HS-5 (cell line): ENCODE data around the gene KLRG1.

Source experiments
- DNase-seq: peaks from one replicate; pipeline ENCODE4 v3.0.0-alpha.2; 2012; ENCODE audit warnings: low read depth

KLRG1 gene

DNA sequence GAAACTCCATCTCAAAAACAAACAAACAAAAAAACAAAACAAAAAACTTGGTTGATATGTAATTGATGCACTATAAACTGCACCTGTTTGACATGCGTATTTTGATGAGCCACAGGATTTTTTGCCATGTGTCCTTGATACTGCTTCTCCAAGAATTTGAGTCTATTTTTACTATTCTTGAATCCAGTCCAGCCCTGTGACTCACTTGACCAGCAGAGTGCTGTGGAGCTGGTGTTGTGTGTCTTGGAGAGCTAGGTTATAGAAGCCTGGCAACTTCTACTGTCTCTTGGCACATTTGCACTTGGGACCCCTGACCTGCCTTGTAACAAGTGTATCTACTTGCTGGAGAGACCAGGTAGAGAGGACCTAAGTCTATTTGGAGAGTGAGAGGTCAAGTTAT lies 52.0 kb downstream of the KLRG1 start:
- no peak for DNase-seq

DNA sequence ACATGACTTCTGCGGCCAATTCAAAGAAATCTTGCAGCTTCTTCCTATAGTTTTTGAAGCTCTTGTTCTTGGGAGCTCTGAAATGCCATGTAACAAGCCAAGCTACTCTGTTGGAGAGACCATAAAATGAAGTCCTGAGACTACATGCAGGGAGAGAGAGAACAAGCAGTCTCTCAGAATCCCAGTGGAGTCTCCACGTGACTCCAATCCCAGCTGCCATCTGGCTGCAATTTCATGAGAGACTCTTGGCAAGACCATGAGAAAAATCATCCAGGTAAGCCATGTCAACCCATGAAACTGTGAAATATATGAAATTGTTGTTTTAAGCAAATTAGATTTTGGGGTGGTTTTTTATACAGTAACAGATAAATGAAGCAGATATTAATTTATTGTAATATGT lies 54.4 kb downstream of the KLRG1 start:
- no peak for DNase-seq

DNA sequence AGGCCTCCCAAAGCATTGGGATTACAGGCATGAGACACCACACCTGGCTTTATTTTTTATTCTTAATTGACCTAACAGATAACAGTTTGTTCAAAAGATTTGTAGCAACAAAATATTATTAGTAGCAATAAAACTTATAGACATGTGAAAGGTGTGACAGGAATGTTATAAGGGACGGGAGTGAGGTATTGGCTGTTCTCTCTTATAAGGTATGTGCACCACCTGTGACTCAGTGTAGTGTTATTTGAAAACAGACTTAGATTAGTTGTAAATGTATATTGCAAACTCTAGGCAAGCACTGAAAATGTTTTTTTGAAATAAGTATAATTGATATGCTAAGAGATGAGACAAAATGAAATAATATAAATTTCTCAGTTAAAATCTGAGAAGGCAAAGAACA lies 57.8 kb downstream of the KLRG1 start:
- DNase-seq, result no peak

DNA sequence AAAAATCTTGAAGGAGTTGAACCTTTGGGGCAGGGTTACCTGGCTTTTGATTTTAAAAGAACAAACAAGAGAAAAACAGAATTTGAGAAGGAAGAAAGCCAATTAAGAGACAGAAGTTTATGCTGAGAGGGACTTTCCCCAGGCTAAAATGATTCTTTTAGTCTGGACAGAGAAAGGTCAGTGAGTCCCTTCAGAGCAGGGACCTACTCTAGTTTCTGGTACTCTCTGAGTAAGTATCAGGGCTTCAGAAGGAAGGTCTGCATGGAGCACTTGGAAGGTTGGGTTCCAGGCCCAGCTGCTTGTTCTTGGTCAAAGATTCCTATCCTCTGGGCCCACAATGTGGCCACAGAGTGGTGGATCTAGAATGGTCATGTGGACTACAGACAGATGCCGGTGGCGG lies 59.6 kb downstream of the KLRG1 start:
- DNase-seq, result no peak

DNA sequence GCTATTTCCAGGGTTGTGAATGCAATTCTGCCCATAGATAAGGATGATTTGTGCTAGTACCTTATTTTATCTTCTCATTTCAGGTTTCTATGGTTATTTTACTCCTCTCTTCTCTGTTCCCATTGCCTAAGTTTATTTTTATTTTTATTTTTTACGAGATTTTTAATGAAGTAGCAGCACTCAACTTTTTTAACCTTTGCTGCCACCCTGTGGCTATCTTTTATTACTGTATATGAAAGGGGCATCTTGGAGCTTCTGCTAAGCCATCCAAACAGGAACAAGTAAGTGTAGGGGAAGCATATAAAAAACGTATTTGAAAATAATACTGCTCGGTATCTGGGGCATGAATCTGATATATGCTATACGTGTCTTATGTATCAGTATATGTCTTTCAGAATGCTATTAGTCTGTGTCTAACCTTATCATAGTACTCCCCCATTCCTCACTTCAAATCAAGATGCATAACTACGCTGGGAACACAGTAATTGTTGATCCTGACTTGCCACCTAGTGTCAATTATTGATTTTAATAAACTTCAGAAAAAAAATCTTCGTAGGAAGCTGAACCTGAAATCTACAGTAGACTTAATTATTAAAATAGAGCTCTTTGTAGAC lies 60.3 kb downstream of the KLRG1 start:
- peak; percentile 23 for DNase-seq

DNA sequence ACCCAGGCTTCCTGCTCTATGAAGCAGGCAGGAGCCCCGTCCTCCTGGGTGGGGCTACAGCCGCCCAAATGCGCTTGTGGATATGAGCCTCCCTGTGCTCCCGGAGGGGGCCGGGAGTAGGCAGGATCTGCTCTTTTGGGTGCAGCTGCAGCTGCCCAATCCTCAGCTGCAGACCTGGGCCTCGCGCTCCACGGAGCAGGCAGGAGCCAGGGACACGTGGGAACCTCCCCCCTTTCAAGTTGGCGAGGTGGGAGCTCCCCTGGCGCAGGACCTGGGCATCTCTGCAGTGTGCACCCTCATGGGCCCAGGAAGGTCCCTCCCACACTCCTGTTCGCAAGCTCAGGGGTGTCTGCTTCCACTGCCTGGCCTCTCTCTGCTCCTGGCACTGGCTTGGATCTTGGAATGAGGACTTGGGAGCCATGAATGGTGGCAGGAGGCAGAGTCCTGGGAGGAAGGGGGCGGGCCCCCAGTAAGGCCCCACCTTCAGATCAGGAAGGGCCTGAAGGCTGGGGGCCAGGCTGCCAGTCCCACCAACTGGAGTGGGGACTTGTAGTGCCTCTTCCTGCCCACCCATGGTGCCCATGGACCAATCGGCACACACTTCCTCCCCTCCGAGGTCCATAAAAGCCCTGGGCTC lies 61.3 kb downstream of the KLRG1 start:
- DNase-seq, result no peak

DNA sequence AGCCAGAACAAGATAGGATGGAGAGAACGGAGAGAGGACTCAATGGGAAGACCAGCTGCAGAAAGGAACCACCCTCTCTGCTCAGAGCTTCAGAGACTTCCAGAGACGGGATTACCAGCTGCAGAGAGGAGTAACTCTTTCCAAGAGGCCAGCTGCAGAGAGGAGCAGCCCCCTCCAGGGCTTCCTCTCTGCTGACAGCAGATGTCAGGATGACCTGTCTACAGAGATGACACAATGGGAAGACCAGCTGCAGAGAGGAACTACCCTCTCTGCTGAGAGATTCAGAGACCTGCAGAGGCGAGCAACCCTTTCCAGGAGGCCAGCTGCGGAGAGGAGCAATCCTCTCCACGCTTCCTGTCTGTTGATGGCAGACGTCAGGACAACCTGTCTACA lies 61.8 kb downstream of the KLRG1 start:
- DNase-seq, result no peak

DNA sequence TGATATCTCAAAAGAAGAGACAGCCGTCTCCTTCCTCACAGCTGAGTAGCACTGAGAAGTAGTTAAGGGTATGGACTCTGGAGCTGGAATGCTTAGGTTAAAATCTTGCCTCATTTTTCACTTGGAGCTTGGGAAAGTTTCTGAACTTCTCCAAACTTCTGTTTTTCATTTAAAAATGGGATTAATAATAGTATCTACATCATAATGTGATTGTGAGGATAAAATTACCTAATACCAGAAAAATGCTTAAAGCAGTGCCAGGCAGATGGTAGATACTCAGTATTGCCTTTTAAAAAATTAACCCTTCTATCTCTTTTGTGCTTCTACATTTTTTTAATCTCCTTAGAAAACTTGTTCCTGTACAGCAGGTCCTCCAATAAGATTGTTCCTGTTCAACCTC lies 63.3 kb downstream of the KLRG1 start:
- DNase-seq, result no peak
